ENCODE measurements around the gene OVOL2.
"Not testable (repeated sequence)": the region's sequence is repeated elsewhere in the genome, so short reads cannot be mapped to it uniquely, and the experiment has no call there.

The OVOL2 gene

GRCh38 chr20:18056174-18057100 is 1.3 kb downstream of the OVOL2 start:
- no peak for DNase-seq

- DNase-seq = no peak
Observed at GRCh38 chr20:18055261-18055660, 2.5 kb downstream of the OVOL2 start.

- no peak for DNase-seq
Observed at GRCh38 chr20:18052856-18053255, 4.9 kb downstream of the OVOL2 start.

DNA sequence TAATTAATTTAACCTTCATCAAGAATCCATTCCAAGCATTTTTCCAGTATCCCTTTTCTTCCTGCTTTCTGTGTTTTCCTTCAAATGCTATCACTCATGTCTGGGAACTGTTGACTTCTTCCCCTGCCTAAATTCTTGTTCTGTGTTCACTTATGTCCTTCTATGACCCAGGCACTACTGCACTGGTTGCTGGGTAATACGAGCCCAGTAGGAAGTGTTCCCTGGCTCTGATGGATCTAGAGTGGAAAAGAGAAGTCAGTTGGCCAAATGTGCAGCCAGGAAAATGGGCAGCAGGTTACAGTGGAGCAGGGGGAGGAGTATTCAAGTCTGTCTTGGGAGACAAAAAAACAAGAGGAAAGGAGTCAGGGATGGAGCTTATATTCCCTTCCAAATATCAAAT is 7.1 kb downstream of the OVOL2 start:
- DNase-seq = no peak

GRCh38 chr20:18048176-18048575 is 9.5 kb downstream of the OVOL2 start:
- DNase-seq = no peak

DNA sequence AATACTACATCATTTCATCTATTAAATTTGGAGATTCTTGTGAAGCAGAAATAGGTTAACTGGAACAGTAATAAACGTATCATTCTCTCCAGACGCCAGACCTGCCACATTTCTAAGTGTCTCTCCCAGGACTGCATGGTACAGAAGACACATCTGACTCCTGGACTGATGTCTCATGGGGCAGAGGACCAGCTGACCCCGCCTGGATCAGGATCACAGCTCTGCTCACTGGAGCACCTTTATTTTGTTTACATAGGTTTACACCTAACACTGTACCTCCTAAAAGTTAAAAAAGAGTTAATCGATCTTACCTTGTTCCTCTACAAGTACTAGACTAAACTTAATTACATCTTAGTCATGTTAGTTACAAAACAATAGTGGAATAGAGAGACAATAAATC is 11.2 kb downstream of the OVOL2 start:
- no peak for DNase-seq

GRCh38 chr20:18042229-18042628 is 15.5 kb downstream of the OVOL2 start:
- no peak for DNase-seq

- DNase-seq = no peak
Observed at GRCh38 chr20:18041462-18041861, 16.3 kb downstream of the OVOL2 start.

DNA sequence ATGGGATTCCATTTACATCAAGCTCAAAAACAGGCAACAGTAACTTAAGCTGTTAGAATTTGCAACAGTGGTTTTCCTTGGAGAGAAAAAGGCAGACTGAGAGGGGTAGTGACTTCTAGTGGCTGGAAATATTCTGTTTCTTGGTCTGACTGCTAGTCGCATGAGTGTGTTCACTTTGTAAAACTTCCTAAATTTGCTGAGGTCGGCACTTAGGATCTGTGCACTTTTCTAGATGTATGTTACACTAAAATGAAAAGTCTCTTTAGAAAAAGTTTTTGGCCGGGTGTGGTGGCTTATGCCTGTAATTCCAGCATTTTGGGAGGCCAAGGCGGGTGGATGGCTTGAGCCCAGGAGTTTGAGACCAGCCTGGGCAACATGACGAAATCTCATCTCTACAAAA is 18.7 kb downstream of the OVOL2 start:
- no peak for DNase-seq

DNA sequence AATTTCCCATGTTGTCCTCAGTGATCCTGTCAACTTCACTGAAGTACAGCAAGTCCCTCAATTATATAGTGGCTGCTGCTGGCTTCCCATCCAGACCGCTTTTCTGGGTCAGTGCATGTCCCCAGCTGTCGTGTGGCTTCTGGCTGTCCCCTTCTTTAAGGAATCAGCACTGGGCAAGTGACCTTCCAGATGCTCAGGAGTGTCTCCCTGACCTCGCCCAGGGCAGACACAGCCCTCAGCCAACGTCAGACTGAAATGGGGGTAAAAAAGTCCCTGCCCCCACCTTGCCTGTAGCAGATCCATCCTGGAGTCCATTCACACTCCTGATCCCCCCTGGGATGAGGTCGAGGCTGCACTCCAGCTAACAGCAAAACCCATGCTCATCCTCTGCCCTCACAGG is 23.7 kb downstream of the OVOL2 start:
- DNase-seq = no peak

GRCh38 chr20:18032977-18033892 is 24.5 kb downstream of the OVOL2 start:
- no peak for DNase-seq

DNA sequence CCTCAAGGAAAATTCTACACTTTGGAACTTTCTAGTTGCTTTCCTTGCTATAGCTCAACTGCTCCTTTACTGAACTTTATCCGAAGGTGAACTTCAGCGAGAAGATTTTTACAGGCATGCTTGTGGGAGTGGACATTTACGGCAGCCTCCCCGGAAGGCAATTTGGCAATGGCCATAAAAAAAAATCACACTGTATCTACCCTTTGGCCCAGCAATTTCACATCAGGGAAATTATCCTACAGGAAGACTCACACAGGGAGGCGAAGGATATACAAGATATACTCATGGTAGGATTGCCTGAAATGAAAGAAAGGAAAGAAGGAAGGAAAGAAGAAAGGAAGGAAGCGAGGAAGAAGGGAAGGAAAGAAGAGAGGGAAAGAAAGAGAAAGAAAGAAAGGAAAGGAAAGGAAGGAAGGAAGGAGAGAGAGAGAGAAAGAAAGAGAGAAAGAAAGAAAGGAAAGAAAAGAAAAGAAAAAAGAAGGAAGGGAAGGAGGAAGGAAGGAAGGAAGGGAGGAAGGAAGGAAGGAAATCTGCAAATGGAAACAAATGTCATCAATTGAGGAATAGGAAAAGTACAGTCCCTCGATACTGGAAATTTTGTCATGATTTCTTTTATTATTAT is 25.7 kb downstream of the OVOL2 start:
- no peak for DNase-seq

DNA sequence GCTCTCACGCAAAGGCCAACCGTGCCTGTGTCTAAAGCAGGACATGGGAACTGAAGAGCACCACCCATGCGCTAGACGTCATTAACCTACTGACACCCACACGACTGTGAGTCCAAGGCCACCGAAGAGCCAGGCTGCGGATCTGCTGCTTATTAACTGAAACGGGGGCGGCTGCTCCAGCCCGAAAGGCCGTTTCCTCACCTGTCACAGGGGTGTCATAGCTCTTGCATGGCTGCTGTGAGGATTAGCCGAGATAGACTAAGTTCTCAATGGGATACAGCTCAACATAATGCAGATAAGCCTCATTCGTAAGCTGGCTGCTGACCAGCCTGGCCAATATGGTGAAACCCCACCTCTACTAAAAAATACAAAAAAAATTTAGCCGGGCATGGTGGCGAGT is 26.7 kb downstream of the OVOL2 start:
- DNase-seq = no peak

- DNase-seq = no peak
Observed at GRCh38 chr20:18030020-18030419, 27.7 kb downstream of the OVOL2 start.

- not testable (repeated sequence) for DNase-seq
Observed at GRCh38 chr20:18027011-18027410, 30.7 kb downstream of the OVOL2 start.

DNA sequence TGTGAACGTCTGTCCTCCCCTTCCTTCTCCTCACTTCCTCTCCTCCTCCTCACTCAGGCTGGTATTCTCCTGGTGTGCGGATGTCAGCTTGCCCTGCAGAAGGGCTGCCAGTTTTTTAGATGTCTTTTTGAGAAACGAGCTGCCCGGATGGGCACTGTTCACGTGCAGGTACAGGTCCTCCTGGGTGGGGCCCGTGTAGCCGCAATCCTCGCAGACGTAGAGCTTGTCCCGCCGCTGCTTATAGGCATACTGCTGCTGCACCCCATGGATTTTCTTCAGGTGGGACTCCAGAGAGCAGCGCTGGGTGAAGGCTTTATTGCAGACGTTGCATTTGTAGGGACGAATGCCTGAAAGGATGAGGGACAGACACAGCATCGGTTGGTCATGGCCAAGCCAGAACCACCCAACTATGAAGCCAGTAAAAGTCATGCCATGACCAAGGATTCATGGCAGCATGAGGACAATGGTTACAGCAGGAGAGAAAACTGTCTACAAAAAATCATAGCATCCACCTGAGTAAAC is 33.0 kb downstream of the OVOL2 start:
- DNase-seq = no peak

GRCh38 chr20:18020931-18021330 is 36.8 kb downstream of the OVOL2 start:
- DNase-seq = no peak

- DNase-seq = no peak
Observed at GRCh38 chr20:18019068-18019467, 38.6 kb downstream of the OVOL2 start.

GRCh38 chr20:18018100-18018499 is 39.6 kb downstream of the OVOL2 start:
- no peak for DNase-seq

DNA sequence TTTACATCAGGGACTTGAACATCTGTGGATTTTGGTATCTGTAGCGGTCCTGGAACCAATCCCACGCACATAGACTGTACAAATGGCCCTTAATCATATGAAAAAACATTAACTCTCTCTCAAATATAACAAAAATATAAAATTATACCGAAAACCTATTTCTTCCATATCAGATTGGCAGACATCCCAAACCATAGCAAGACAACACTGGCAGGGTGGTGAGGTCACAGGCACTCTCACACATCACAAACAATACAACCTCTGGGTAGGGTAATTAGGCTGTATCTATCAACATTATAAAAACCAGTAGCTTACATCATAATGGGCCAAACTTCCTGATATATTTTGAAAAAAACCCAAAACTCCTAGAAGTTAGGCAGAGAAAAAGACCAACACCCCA is 40.9 kb downstream of the OVOL2 start:
- DNase-seq = no peak

GRCh38 chr20:18014411-18014810 is 43.3 kb downstream of the OVOL2 start:
- no peak for DNase-seq

DNA sequence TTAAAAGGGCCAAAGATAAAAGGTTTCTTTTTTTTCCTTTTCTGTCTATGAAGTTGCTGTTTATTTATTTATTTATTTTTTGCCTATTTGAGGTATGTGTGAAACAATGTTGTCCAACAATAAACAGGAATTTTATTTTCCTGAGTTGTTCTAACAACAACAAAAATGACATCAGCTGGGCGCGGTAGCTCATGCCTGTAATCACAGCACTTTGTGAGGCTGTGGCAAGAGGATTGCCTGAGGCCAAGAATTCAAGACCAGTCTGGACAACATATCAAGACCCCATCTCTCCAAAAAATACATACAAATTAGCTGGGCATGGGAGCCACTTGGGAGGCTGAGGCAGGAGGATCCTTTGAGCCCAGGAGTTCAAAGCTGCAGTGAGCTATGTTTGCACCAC is 44.8 kb downstream of the OVOL2 start:
- DNase-seq = no peak

Measured in NCI-H2107 (cell line).